Bronchial epithelial cell (primary cell): ENCODE results near the gene THAP3. TPM values are rescaled to one million over a fixed set of nuclear protein-coding genes. Genes with fewer than 3 reads are reported as not detected.

Experiments
- DNase-seq: peaks from one replicate; pipeline ENCODE4 v3.0.0-alpha.2; 2010; ENCODE audit warnings: low read depth
- FAIRE-seq: peaks from 2 replicates; lab custom pipeline; 2011; peaks lifted over from hg19 to GRCh38; lab: Jason Lieb, UNC
- H3K27me3 ChIP-seq: 2 replicates; pipeline ENCODE4 v1.5.1; 2011; ENCODE audit warnings: low read length; ENCODE audit not compliant: control insufficient read depth, insufficient read depth
- H3K36me3 ChIP-seq: 2 replicates; pipeline ENCODE4 v1.5.1; 2011; ENCODE audit warnings: low read length; ENCODE audit not compliant: control insufficient read depth, insufficient read depth
- H3K4me3 ChIP-seq: 2 replicates; pipeline ENCODE4 v1.5.1; 2011; ENCODE audit warnings: mild to moderate bottlenecking, low read depth, low read length, control low read depth
- total RNA-seq: library from RNA; depleted of rRNA; stranded (reverse); fragments of >200 nt; gene quantifications from 2 replicates; pipeline ENCODE4 v1.2.1, GENCODE V29; 2014
- TF ChIP-seq, protein P1 (sequence below): IDR thresholded peaks from 2 replicates; pipeline ENCODE4 v1.5.1; 2011; ENCODE audit warnings: mild to moderate bottlenecking, moderate library complexity, low read length, control low read depth, inconsistent platforms; ENCODE audit not compliant: insufficient read depth, severe bottlenecking

THAP3 gene
- total RNA-seq, 1 donor from 2014 or later, result 24.0 TPM

DNA sequence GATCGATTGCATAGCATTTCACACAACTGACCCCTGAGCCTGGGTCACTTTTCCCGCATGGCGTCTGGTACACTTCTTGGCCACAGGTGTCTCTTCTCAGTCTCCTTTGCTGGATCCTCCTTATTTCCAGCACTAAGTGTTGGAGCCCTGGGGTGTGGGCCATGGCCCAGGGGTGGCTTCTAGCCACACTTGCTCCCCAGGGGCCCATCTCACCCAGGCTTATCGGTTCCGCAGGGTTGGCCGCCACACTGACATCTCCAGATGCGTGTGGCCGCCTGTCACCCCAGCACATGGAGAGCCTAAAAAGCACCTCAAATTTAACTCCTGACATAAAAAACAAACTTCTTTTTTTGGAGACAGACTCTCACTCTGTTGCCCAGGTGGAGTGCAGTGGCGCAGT, 2.4 kb downstream of the THAP3 start:
- Histone ChIP-seq H3K27me3 (no peaks in the 10 kb centered on the region), H3K36me3 (peaks cover 19% of the 10 kb centered on the region), H3K4me3 (no peak overlapping the region)
- no peak for DNase-seq
- FAIRE-seq, result no peak
- TF ChIP-seq, protein P1, sequence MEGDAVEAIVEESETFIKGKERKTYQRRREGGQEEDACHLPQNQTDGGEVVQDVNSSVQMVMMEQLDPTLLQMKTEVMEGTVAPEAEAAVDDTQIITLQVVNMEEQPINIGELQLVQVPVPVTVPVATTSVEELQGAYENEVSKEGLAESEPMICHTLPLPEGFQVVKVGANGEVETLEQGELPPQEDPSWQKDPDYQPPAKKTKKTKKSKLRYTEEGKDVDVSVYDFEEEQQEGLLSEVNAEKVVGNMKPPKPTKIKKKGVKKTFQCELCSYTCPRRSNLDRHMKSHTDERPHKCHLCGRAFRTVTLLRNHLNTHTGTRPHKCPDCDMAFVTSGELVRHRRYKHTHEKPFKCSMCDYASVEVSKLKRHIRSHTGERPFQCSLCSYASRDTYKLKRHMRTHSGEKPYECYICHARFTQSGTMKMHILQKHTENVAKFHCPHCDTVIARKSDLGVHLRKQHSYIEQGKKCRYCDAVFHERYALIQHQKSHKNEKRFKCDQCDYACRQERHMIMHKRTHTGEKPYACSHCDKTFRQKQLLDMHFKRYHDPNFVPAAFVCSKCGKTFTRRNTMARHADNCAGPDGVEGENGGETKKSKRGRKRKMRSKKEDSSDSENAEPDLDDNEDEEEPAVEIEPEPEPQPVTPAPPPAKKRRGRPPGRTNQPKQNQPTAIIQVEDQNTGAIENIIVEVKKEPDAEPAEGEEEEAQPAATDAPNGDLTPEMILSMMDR, result no peak

- DNase-seq, result no peak
- H3K36me3 ChIP-seq, result peaks cover 22% of the 10 kb centered on the region
- FAIRE-seq, result no peak
- TF ChIP-seq, protein P1, result no peak
- no peaks in the 10 kb centered on the region for H3K27me3 ChIP-seq
- H3K4me3 ChIP-seq, result no peak overlapping the region
These were observed 3.3 kb downstream of the THAP3 start for GRCh38 chr1:6627841-6628545.

DNA sequence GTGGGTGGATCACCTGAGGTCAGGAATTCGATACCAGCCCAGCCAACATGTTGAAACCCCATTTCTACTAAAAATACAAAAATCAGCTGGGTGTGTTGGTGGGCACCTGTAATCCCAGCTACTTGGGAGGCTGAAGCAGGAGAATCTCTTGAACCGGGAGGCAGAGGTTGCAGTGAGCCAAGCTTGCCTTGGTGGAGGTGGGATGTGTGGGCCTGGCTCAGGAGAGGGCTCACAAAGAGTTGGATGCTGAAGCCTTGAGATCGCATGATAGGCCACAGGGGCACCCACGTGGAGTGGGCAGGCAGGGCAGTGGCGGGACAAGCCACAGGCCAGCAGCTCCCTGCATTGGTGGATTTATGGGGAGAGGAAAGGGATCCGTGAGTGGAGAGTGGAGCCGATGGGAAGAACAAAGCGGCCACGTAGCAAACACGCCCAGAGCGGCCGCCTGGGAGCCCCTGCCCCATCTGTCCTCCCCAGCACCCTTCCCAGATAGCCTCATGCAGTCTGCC, 4.4 kb downstream of the THAP3 start:
- FAIRE-seq (no peak), DNase-seq (no peak)
- Histone ChIP-seq H3K27me3 (no peaks in the 10 kb centered on the region), H3K4me3 (no peak overlapping the region), H3K36me3 (peaks cover 24% of the 10 kb centered on the region)
- TF ChIP-seq, protein P1, result no peak

DNA sequence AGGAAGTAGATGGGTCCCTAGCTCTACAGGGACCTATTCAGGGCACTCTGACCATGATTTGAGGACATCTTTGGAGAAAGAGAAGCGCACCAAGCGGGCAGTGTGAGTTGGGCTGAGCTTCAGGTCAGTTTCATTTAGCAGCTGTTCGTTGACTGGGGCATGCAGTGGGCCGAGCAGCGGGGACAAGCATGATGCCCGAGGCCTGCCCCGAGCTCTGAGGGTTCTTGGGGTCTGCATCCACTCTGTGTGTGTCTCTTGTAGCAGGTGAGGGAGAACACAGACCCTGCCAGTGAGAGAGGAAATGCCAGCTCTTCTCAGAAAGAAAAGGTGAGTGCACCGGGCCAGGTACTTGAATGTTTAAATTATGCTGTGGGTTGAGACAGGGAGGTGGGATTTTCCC, 5.4 kb downstream of the THAP3 start:
- peaks cover 25% of the 10 kb centered on the region for H3K36me3 ChIP-seq
- no peak for FAIRE-seq
- TF ChIP-seq, protein P1, result no peak

GRCh38 chr1:6631058-6631457, 6.4 kb downstream of the THAP3 start:
- H3K27me3 ChIP-seq, result no peaks in the 10 kb centered on the region
- TF ChIP-seq, protein P1, result no peak
- H3K4me3 ChIP-seq, result no peak overlapping the region
- H3K36me3 ChIP-seq, result peaks cover 27% of the 10 kb centered on the region
- no peak for FAIRE-seq
- no peak for DNase-seq

More for the DNA sequence above, 5.4 kb downstream of the THAP3 start:
- no peak overlapping the region for H3K4me3 ChIP-seq
- no peaks in the 10 kb centered on the region for H3K27me3 ChIP-seq
- DNase-seq, result no peak
